ENCODE measurements around the gene DSCAM.

Gene DSCAM

GRCh38 chr21:40635391-40635790 is 211.6 kb downstream of the DSCAM start:
- Mint-ChIP-seq H3K27ac (no peak overlapping the region), H3K27me3 (no peaks in the 10 kb centered on the region), H3K9me3 (no peaks in the 10 kb centered on the region), H3K4me1 (ENCODE audit: low read depth) (no peaks in the 10 kb centered on the region), H3K4me3 (no peak overlapping the region), H3K36me3 (ENCODE audit: low read depth) (no peaks in the 10 kb centered on the region)
- intact Hi-C loops (cut with micrococcal nuclease), result no loop called here

DNA sequence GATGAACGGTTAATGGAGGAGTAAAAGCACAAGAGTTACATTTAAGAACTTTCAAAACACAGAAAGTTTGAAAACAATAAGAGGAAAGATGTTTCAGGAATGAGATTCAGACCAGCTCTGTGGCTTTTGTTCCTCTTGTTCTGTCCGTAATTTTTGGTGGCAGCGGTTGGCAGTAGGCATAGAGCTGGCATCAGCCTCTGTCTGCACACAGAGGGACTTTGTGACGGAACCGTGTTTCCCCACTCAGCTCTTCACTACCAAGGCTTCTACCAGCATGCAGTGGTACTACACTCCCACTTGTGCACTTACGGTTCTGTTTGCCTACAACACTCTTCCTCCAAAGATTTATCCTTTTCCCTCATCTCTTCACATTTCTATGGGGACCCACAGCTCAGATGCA is 212.8 kb downstream of the DSCAM start:
- H3K27me3 Mint-ChIP-seq, result no peaks in the 10 kb centered on the region
- no peaks in the 10 kb centered on the region for H3K9me3 Mint-ChIP-seq
- intact Hi-C loops (cut with micrococcal nuclease), result no loop called here
- peaks cover 5% of the 10 kb centered on the region for H3K4me1 Mint-ChIP-seq (ENCODE audit: low read depth)
- no peaks in the 10 kb centered on the region for H3K36me3 Mint-ChIP-seq (ENCODE audit: low read depth)
- no peak overlapping the region for H3K4me3 Mint-ChIP-seq
- H3K27ac Mint-ChIP-seq, result no peak overlapping the region

DNA sequence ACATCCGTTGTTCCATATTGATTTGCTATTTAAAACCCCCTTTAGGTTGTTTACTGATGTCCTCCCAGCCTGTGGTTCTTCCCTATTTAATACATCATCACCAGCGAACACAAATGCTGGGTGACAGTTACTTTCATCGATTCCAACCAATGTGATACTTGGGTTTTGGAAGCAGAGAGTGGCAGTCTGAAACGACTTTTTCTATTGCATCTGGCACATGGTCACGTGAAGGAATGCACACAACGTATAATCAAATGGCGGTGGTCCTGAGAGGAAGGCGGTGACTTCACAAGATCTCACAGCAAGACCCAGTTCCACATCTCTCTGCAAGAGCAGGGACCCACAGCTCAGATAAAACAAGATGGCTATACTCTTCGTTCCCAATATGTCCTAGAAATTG is 213.9 kb downstream of the DSCAM start:
- intact Hi-C loops (cut with micrococcal nuclease), result no loop called here
- Mint-ChIP-seq H3K27me3 (no peaks in the 10 kb centered on the region), H3K4me1 (ENCODE audit: low read depth) (peaks cover 5% of the 10 kb centered on the region), H3K27ac (no peak overlapping the region), H3K36me3 (ENCODE audit: low read depth) (no peaks in the 10 kb centered on the region), H3K9me3 (no peaks in the 10 kb centered on the region), H3K4me3 (no peak overlapping the region)

- Mint-ChIP-seq H3K4me3 (no peak overlapping the region), H3K27ac (no peak overlapping the region), H3K36me3 (ENCODE audit: low read depth) (no peaks in the 10 kb centered on the region), H3K9me3 (peaks cover 5% of the 10 kb centered on the region), H3K27me3 (no peaks in the 10 kb centered on the region), H3K4me1 (ENCODE audit: low read depth) (peaks cover 5% of the 10 kb centered on the region)
- intact Hi-C loops (cut with micrococcal nuclease), result no loop called here
Observed at GRCh38 chr21:40631211-40631610, 215.7 kb downstream of the DSCAM start.

DNA sequence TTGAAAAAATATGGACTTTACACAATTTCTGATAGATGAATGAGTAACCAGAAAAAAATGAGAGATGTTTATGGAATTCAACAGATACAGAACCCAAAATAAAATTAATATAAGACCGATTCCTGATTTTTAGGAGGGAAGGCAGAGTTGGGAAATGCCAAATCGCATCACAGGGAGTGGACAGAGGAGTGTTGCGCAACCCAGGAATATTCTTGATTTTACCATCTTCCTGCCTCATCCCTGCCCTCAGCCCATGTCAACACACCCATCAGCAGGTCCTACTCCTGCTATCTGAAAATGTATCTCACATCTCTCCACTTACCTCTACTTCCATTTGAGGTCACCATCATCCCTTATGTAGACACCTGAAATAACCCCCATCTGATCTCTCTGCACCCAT is 221.0 kb downstream of the DSCAM start:
- H3K27ac Mint-ChIP-seq, result no peak overlapping the region
- H3K36me3 Mint-ChIP-seq (ENCODE audit: low read depth), result no peaks in the 10 kb centered on the region
- H3K9me3 Mint-ChIP-seq, result peaks cover 18% of the 10 kb centered on the region
- intact Hi-C loops (cut with micrococcal nuclease), result no loop called here
- peaks cover 5% of the 10 kb centered on the region for H3K4me1 Mint-ChIP-seq (ENCODE audit: low read depth)
- no peak overlapping the region for H3K4me3 Mint-ChIP-seq
- no peaks in the 10 kb centered on the region for H3K27me3 Mint-ChIP-seq

DNA sequence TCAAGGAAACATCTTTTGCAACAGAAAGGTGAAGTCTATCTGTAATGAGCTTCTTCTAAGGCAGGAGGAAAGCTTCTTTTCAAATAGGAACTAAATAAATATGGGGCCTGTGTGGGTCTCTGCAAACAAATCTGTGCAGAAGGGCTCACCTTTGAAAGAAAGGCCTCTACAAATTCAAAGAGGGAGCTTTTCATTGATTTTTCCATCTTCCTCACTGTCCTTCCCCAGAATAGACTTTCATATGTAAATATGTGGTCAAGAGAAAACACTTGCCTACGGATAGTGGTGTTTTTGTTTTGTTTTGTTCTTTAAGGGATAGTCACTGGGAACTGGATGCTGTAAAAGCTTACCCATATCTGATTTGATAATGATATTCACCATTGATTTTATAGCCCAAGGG is 223.4 kb downstream of the DSCAM start:
- no peaks in the 10 kb centered on the region for H3K27me3 Mint-ChIP-seq
- peaks cover 32% of the 10 kb centered on the region for H3K9me3 Mint-ChIP-seq
- H3K4me3 Mint-ChIP-seq, result no peak overlapping the region
- no peaks in the 10 kb centered on the region for H3K4me1 Mint-ChIP-seq (ENCODE audit: low read depth)
- H3K36me3 Mint-ChIP-seq (ENCODE audit: low read depth), result no peaks in the 10 kb centered on the region
- intact Hi-C loops (cut with micrococcal nuclease), result no loop called here
- H3K27ac Mint-ChIP-seq, result no peak overlapping the region

DNA sequence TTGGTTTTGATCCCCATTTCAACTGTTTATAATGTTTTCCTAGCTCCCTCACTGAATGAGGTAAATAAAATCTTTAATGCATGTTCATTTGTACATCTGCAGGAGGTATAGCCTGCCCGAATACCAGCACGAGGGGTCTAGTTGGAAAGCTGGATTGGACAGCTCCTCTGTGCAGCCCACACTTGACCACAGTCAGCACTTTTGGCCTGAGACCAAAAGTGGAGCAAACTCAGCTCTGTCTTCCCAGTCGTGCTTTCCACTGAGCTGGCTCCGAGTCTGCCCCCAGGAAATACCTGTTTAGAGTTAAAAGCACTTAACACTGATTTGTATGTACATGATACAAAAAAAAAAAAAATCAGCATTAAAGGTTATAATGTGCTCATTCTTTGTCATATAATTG is 224.4 kb downstream of the DSCAM start:
- Mint-ChIP-seq H3K4me1 (ENCODE audit: low read depth) (no peaks in the 10 kb centered on the region), H3K36me3 (ENCODE audit: low read depth) (no peaks in the 10 kb centered on the region), H3K4me3 (no peak overlapping the region), H3K27me3 (no peaks in the 10 kb centered on the region), H3K9me3 (peaks cover 42% of the 10 kb centered on the region), H3K27ac (no peak overlapping the region)
- intact Hi-C loops (cut with micrococcal nuclease), result no loop called here

DNA sequence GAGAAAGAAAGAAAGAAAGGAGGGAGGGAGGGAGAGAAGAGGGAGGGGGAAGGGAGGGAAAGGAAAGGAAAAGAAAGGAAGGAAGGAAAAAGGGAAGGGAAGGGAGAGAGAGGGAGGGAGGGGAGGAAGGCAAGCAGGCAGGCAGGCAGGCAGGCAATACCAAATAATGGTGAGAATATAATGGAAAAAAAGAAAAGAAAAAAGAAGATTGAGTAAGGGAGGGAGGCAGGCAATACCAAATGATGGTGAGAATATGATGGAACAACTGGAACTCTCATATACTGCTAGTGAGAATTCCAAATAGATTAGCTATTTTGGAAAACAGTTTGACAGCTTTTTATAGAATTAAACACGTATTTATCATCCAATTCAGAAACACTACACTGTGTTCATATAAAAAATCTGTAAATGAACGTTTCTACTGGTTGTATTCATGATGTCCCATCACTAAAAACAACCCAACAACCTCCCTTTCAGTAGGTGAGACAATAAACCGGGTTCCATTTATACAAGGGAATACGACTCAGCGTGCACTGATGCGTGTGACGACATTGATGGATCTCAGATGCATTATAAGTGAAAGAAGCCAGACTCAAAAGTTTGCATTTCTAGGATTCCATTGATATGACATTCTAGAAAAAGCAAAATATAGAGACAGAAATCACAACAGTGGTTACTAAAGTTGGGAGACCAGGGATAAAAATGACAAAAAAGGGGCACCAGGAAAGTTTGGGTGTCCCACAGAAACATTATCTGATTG is 226.4 kb downstream of the DSCAM start:
- Mint-ChIP-seq H3K9me3 (peaks cover 36% of the 10 kb centered on the region), H3K4me1 (ENCODE audit: low read depth) (no peaks in the 10 kb centered on the region), H3K27me3 (no peaks in the 10 kb centered on the region), H3K36me3 (ENCODE audit: low read depth) (no peaks in the 10 kb centered on the region), H3K4me3 (no peak overlapping the region), H3K27ac (no peak overlapping the region)
- intact Hi-C loops (cut with micrococcal nuclease), result no loop called here

DNA sequence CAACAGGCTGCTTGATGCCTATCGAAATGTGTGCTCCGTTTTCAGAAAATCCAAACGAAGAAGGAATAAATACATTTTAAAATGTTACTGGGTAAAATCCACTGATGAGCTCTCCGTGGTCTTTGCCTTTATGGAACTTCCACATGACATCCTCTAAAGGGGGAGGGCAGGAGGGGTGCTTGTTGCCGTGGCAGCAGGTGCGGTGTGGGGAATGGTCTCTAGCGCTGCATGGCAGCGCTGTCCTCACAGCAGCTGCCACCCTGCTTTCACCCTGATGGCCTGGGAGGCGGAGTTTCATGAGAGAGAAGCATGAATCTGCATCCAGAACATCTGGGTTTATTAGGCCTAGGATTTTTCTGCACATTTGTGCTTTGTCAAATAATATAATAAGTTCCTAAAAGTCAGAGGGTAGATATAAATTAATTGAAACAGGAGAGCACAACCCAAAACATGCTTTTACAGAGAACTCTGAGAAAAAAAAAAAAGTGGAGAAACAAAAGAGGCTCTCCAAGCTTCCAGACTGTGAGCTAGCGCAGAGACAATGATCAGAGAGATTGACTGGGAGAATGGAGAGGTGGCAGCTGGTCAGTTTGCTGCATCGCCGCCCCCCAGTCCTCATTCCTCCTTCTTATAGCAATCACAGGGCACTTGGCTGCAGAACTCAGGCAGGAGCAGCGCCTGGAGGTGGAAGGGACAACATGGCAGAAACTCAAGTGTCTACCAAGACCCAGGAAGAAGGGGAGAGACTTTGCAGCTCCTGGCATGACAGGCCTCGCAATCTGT is 228.6 kb downstream of the DSCAM start:
- intact Hi-C loops (cut with micrococcal nuclease), result no loop called here
- H3K27ac Mint-ChIP-seq, result no peak overlapping the region
- H3K4me3 Mint-ChIP-seq, result no peak overlapping the region

GRCh38 chr21:40616377-40616704 is 230.6 kb downstream of the DSCAM start:
- no peak overlapping the region for H3K27ac Mint-ChIP-seq
- H3K27me3 Mint-ChIP-seq, result no peaks in the 10 kb centered on the region
- no peak overlapping the region for H3K4me3 Mint-ChIP-seq
- no peaks in the 10 kb centered on the region for H3K36me3 Mint-ChIP-seq (ENCODE audit: low read depth)
- intact Hi-C loops (cut with micrococcal nuclease), result no loop called here
- peaks cover 29% of the 10 kb centered on the region for H3K9me3 Mint-ChIP-seq
- no peaks in the 10 kb centered on the region for H3K4me1 Mint-ChIP-seq (ENCODE audit: low read depth)

More for the DNA sequence above, 228.6 kb downstream of the DSCAM start:
- Mint-ChIP-seq H3K9me3 (peaks cover 36% of the 10 kb centered on the region), H3K27me3 (no peaks in the 10 kb centered on the region), H3K4me1 (ENCODE audit: low read depth) (no peaks in the 10 kb centered on the region), H3K36me3 (ENCODE audit: low read depth) (no peaks in the 10 kb centered on the region)

DNA sequence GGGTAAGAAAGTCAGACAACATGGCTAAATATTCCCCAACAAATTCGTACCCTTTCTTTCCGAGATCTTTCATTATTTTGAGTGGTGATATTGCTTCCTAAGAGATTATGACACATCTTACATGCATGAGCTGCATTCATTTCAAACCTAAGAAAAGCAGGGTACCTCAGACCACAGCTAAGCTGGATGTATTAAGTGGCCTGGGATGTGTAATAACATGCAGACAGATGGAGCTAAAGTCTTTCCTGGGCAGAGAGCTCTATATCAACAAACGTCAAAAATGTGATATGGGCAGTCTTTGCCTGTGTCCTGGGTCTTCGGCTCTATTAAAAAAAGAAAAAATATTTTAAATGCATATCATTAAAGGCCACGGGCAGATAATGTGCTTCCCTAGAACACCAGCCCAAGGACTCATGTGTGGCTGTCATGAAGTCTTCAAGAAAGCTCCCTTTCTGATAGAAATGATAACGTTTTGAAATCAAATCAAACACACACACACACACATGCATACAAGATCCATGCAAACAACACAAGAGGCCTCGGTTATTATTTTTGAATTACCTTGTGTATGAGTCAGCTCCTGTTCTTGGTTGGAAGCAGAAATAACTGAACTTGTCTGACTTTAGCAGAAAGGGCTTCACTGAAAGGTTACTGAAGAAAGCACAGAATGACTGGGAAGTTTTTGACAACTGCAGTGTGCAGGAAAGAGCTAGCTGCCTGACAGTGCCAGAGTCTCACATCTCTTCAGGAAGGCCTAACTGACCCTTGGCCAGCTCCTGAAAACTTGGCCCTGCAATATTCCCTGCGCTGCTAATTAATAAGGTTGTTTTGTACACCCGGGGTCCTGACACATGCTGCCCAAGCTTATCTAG is 231.2 kb downstream of the DSCAM start:
- Mint-ChIP-seq H3K4me1 (ENCODE audit: low read depth) (no peaks in the 10 kb centered on the region), H3K36me3 (ENCODE audit: low read depth) (no peaks in the 10 kb centered on the region), H3K9me3 (peaks cover 27% of the 10 kb centered on the region), H3K27ac (no peak overlapping the region), H3K4me3 (no peak overlapping the region), H3K27me3 (no peaks in the 10 kb centered on the region)
- intact Hi-C loops (cut with micrococcal nuclease), result no loop called here

DNA sequence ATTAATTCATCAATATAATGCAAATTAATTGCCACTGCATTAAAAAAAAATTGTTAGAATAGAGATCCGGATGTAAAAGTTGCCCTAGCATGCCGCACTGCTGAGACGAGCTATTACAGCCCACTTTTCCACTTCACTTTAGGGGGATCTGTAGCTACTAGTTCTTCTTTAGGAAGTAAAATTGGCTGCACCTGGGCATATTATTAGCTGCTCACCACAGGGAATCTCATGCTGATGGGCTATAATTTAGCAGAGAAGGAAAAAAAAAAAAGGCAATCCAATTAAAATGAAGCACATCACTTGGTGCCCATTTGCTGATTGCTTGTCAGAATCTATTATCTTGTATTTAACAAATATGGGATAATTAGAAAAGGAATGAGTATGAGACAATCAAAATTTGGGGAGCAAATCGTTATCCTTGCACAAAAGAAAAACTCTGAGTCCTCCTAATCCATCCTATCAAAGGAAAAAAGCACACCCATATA is 233.4 kb downstream of the DSCAM start:
- intact Hi-C loops (cut with micrococcal nuclease), result no loop called here
- Mint-ChIP-seq H3K4me1 (ENCODE audit: low read depth) (no peaks in the 10 kb centered on the region), H3K36me3 (ENCODE audit: low read depth) (no peaks in the 10 kb centered on the region)

GRCh38 chr21:40610345-40610744 is 236.6 kb downstream of the DSCAM start:
- H3K27ac Mint-ChIP-seq, result no peak overlapping the region

More for the DNA sequence above, 233.4 kb downstream of the DSCAM start:
- Mint-ChIP-seq H3K4me3 (no peak overlapping the region), H3K9me3 (peaks cover 14% of the 10 kb centered on the region), H3K27me3 (no peaks in the 10 kb centered on the region), H3K27ac (no peak overlapping the region)

DNA sequence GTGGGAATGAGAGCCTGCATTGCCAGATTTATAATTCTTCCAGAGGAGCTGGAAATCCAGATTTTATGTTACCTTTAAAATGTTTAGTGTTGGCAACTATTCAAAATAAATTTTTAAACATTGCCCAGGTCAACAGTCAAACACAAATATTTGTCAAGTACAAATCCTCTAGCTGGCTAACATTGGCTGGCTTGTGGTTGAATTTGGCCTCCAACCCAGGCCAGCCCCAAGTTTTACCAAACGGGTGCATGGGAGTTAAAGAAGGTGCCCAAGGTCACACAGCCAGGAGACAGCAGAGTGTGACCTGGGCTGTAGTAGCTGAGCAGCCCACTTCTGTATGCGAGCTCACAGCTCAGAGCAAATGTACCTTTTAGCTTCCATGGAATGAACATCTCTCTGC is 240.6 kb downstream of the DSCAM start:
- Mint-ChIP-seq H3K4me1 (ENCODE audit: low read depth) (no peaks in the 10 kb centered on the region), H3K27me3 (no peaks in the 10 kb centered on the region), H3K27ac (no peak overlapping the region), H3K36me3 (ENCODE audit: low read depth) (no peaks in the 10 kb centered on the region), H3K9me3 (peaks cover 35% of the 10 kb centered on the region), H3K4me3 (no peak overlapping the region)
- intact Hi-C loops (cut with micrococcal nuclease), result no loop called here

More at GRCh38 chr21:40610345-40610744, 236.6 kb downstream of the DSCAM start:
- no peaks in the 10 kb centered on the region for H3K4me1 Mint-ChIP-seq (ENCODE audit: low read depth)
- intact Hi-C loops (cut with micrococcal nuclease), result no loop called here
- no peaks in the 10 kb centered on the region for H3K36me3 Mint-ChIP-seq (ENCODE audit: low read depth)
- no peaks in the 10 kb centered on the region for H3K27me3 Mint-ChIP-seq
- peaks cover 16% of the 10 kb centered on the region for H3K9me3 Mint-ChIP-seq
- H3K4me3 Mint-ChIP-seq, result no peak overlapping the region

Data from dendritic cell treated with granulocyte-macrophage colony-stimulating factor and Interleukin-4, amounts not matched to agents 40 ng/mL and 50 ng/mL, for 4 days (primary cell).